Calu3 (cell line): ENCODE measurements around the gene B9D1. TPM values are rescaled to one million over a fixed set of nuclear protein-coding genes. Genes with fewer than 3 reads are reported as not detected.

Experiments
- BruUV-seq: library from RNA; stranded (reverse); fragments of 400-500 nt; replicated peaks from 2 replicates; lab custom pipeline; 2021; lab: Mats Ljungman, UMichigan
- CTCF ChIA-PET: fragments of 300-600 bp; sonication (Branson Sonifier 250); formaldehyde crosslinking; loops from one replicate; lab custom pipeline; 2022; ENCODE audit warnings: antibody characterized with exemption; lab: Charles Lee
- DNase-seq: peaks from one replicate; pipeline ENCODE4 v3.0.0; 2022
- H3K27ac Mint-ChIP-seq: one replicate; pipeline ENCODE4 v1.8.0; 2022; ENCODE audit warnings: mixed read lengths; ENCODE audit not compliant: unreplicated experiment
- H3K27me3 Mint-ChIP-seq: one replicate; pipeline ENCODE4 v1.8.0; 2022; ENCODE audit warnings: mixed read lengths; ENCODE audit not compliant: unreplicated experiment
- H3K36me3 Mint-ChIP-seq: one replicate; pipeline ENCODE4 v1.8.0; 2022; ENCODE audit warnings: mild to moderate bottlenecking, moderate library complexity, mixed read lengths; ENCODE audit not compliant: insufficient read depth, unreplicated experiment
- H3K4me1 Mint-ChIP-seq: one replicate; pipeline ENCODE4 v1.8.0; 2022; ENCODE audit warnings: mild to moderate bottlenecking, low read depth, mixed read lengths; ENCODE audit not compliant: unreplicated experiment
- H3K4me3 Mint-ChIP-seq: one replicate; pipeline ENCODE4 v1.8.0; 2022; ENCODE audit warnings: mild to moderate bottlenecking, low read depth, moderate library complexity, mixed read lengths; ENCODE audit not compliant: unreplicated experiment
- H3K9me3 Mint-ChIP-seq: one replicate; pipeline ENCODE4 v1.8.0; 2022; ENCODE audit warnings: low read depth, mixed read lengths; ENCODE audit not compliant: unreplicated experiment
- intact Hi-C: fragments of 100-400 bp; cut with micrococcal nuclease; formaldehyde crosslinking; loops from one replicate; pipeline ENCODE4 v1.10.0; 2022; ENCODE audit not compliant: unreplicated experiment
- total RNA-seq: library from RNA; stranded (reverse); gene quantifications from 2 replicates; pipeline ENCODE4 v1.2.3, GENCODE V29; 2022
- TF ChIP-seq, protein P1 (sequence below): fragments of 200-600 bp; IDR thresholded peaks from one replicate; pipeline ENCODE4 v1.8.0; 2022; ENCODE audit warnings: antibody characterized with exemption; ENCODE audit not compliant: unreplicated experiment

The B9D1 gene
- total RNA-seq, 1 experiment from 2014 or later: 14.1 TPM

DNA sequence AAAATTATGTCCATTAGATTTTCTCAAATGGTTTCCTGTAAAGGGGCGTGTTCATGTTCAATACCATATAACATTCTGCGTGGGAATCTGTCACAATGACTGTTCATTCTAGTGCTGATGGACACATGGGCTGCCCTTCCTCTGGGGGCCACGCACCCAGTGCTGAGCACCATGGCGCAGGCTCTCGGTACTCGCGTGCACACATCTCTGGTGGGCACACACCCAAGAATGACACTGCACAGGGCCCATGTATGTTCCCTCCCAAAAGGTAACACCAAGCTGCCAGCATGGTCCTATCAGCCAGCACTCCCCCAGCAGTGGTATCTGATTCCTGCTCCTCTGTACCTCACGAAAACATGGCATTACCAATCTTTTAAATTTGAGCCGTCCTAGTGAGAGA lies 13.7 kb downstream of the B9D1 start:
- Mint-ChIP-seq H3K36me3 (peaks cover 14% of the 10 kb centered on the region), H3K4me1 (peaks cover 9% of the 10 kb centered on the region), H3K9me3 (no peaks in the 10 kb centered on the region), H3K4me3 (no peak overlapping the region), H3K27me3 (no peaks in the 10 kb centered on the region), H3K27ac (no peak overlapping the region)
- no TSS peak for BruUV-seq
- intact Hi-C loops: no loop called here
- CTCF ChIA-PET: no interaction called here
- no peak for DNase-seq
- TF ChIP-seq, protein P1, sequence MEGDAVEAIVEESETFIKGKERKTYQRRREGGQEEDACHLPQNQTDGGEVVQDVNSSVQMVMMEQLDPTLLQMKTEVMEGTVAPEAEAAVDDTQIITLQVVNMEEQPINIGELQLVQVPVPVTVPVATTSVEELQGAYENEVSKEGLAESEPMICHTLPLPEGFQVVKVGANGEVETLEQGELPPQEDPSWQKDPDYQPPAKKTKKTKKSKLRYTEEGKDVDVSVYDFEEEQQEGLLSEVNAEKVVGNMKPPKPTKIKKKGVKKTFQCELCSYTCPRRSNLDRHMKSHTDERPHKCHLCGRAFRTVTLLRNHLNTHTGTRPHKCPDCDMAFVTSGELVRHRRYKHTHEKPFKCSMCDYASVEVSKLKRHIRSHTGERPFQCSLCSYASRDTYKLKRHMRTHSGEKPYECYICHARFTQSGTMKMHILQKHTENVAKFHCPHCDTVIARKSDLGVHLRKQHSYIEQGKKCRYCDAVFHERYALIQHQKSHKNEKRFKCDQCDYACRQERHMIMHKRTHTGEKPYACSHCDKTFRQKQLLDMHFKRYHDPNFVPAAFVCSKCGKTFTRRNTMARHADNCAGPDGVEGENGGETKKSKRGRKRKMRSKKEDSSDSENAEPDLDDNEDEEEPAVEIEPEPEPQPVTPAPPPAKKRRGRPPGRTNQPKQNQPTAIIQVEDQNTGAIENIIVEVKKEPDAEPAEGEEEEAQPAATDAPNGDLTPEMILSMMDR: no peak

DNA sequence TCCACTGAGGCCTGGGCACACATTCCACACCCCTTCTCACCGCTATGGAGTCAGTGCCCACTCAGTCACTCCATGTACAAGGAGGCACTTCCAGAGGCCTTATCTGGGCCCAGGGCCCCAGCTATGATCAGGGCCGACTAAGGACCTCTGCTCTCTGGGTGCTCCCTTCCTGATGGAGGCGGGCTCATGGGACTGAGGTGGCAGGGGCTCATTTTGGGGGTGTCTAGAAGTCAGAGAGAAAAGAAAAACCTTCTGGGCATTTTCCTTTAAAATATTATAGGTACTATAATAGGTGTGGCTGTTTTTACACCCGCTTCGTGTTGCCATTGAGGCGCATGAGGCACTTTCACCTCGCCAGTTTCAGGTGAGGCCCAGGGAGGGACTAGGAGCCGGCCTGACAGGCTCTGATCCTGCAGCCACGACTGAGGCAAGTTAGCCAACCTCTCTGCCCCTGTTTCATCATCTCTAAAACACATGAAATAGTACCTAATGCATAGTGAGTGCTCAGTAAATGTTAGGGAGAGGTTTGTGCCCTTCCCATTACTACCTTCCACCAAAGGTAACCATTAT lies 14.4 kb downstream of the B9D1 start:
- CTCF ChIA-PET: no interaction called here
- no peaks in the 10 kb centered on the region for H3K9me3 Mint-ChIP-seq
- intact Hi-C loops: no loop called here
- H3K27ac Mint-ChIP-seq: no peak overlapping the region
- no peak overlapping the region for H3K4me3 Mint-ChIP-seq
- no peaks in the 10 kb centered on the region for H3K27me3 Mint-ChIP-seq
- no peak for DNase-seq
- peaks cover 9% of the 10 kb centered on the region for H3K4me1 Mint-ChIP-seq
- H3K36me3 Mint-ChIP-seq: peaks cover 14% of the 10 kb centered on the region
- BruUV-seq: no TSS peak
- TF ChIP-seq, protein P1: no peak

DNA sequence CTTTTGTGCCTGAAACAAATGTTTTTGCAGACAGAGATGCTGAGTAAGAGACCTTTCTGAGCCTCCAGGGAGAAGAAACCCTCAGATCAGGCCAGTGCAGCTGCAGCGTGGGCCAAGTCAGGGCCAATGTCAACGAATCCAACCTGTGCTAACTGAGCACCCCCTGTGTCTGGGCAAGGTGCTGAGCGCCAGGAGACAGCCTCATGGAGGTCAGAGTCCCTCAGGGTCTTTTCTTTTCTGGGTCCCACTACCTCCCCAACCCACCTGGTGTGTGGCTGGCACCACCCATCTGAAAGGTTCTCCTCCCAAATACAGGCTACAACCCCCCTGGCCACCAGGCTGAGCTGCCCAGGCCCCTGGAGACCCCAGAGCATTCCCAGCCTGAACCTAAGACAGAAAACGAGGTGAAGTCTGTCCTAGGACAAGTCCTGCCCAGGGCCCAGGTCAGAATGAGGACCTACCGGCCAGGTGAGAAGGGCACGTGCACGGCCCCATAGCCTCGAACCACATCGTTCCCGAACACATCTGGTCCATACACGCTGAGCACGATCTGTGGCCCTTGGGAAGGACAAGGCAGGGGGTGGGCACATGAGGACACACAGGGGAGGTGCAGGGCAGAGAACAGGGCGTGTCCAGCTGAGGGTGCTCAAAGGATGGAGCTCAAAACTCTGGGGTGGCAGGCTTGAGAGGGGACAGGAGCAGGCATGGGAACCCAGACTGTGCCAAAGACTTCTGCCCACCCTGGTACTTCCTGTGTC lies 15.0 kb downstream of the B9D1 start:
- Mint-ChIP-seq H3K4me1 (peaks cover 9% of the 10 kb centered on the region), H3K4me3 (no peak overlapping the region), H3K27ac (no peak overlapping the region), H3K27me3 (no peaks in the 10 kb centered on the region), H3K36me3 (peaks cover 14% of the 10 kb centered on the region), H3K9me3 (no peaks in the 10 kb centered on the region)
- BruUV-seq: no TSS peak
- no peak for DNase-seq
- CTCF ChIA-PET: no interaction called here
- TF ChIP-seq, protein P1: no peak
- intact Hi-C loops: no loop called here

DNA sequence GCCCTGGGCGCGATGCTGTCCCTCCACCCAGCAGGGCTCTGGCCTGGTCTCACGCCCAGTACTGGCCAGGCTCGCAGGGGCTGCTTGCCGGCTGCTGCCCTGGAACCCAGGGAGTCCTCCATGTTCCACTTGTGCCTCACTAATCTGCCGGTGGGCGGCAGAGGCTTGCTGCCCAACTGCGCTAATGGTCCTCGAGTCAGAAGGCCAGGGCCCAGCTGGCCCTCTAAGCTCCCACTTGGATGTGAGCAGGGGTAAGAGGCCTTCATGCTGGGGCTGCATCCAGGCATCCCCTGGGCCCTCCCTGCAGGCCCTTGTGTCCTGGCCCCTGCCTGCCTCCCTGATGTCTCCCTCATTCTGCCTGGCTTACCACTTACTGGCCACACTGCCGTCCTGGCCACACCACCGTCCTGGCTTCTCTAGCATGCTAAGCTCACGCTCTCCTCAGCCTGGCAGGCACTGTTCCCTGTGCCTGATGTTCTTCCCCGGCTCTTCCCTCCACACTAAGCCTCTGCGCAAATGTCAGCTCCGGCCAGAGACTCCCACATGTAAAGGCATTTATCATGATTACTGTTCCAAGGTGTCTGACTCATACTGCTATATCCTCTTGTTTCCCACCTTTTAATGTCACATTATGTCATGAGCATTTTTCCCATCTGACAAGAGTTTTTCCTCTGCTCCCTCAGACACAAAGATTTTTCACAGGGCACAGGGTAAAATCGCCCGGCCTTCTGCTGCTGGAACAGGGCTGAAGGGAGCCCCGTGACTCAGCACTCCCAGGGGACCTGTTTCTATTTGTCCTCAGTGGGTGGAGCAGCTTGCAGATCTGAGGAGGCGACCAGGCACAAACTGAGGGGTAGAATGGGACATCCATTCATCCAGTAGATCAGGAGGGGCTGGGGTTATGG lies 15.9 kb downstream of the B9D1 start:
- CTCF ChIA-PET: no interaction called here
- Mint-ChIP-seq H3K27ac (no peak overlapping the region), H3K4me3 (no peak overlapping the region), H3K9me3 (no peaks in the 10 kb centered on the region), H3K4me1 (peaks cover 9% of the 10 kb centered on the region), H3K36me3 (peaks cover 14% of the 10 kb centered on the region), H3K27me3 (no peaks in the 10 kb centered on the region)
- no peak for DNase-seq
- no TSS peak for BruUV-seq
- intact Hi-C loops: no loop called here
- TF ChIP-seq, protein P1: no peak
